ENCODE data around the gene KRTAP5-5. TPM values are rescaled to one million over a fixed set of nuclear protein-coding genes. Genes with fewer than 3 reads are reported as not detected.

The KRTAP5-5 gene
- polyA plus RNA-seq, 1 donor from 2014 or later, result not detected

DNA sequence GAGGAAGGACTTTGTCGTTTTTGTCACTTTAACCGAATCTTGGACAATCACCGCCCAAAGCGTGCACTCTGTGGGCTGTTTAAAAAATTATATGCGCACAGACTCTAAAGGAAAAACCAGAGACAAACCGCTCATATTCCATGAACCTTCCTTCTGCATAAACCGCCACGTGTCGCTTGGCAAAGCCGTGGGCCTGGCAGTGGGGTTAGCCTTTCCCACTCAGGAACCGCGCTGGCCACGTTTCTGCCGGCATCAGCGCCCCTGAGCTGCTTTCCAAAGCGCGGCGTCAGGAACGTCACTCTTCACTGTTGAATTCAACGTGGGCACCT lies 22.8 kb downstream of the KRTAP5-5 start:
- no peaks in the 10 kb centered on the region for H3K9me2 ChIP-seq (ENCODE audit: insufficient read depth, low read length)
- no peak for TF ChIP-seq RAD21 (conservative IDR thresholded peaks at IDR 0.05)
- no peak for TF ChIP-seq EZH2 (IDR thresholded peaks at IDR 0.05; ENCODE audit: borderline replicate concordance, insufficient read depth, low read length, poor library complexity, severe bottlenecking)
- TF ChIP-seq, protein P1, sequence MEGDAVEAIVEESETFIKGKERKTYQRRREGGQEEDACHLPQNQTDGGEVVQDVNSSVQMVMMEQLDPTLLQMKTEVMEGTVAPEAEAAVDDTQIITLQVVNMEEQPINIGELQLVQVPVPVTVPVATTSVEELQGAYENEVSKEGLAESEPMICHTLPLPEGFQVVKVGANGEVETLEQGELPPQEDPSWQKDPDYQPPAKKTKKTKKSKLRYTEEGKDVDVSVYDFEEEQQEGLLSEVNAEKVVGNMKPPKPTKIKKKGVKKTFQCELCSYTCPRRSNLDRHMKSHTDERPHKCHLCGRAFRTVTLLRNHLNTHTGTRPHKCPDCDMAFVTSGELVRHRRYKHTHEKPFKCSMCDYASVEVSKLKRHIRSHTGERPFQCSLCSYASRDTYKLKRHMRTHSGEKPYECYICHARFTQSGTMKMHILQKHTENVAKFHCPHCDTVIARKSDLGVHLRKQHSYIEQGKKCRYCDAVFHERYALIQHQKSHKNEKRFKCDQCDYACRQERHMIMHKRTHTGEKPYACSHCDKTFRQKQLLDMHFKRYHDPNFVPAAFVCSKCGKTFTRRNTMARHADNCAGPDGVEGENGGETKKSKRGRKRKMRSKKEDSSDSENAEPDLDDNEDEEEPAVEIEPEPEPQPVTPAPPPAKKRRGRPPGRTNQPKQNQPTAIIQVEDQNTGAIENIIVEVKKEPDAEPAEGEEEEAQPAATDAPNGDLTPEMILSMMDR (IDR thresholded peaks at IDR 0.05; ENCODE audit: poor library complexity, severe bottlenecking), result no peak
- no peak for TF ChIP-seq SMC3 (conservative IDR thresholded peaks at IDR 0.05; ENCODE audit: poor library complexity)
- TF ChIP-seq TAF1 (IDR thresholded peaks at IDR 0.05; ENCODE audit: low read depth), result no peak
- TF ChIP-seq REST (IDR thresholded peaks at IDR 0.05; ENCODE audit: borderline replicate concordance), result no peak
- TF ChIP-seq POLR2AphosphoS5 (IDR thresholded peaks at IDR 0.05), result no peak
- no peak for TF ChIP-seq EP300 (conservative IDR thresholded peaks at IDR 0.05; ENCODE audit: poor library complexity, severe bottlenecking)
- no peak for TF ChIP-seq MXI1 (conservative IDR thresholded peaks at IDR 0.05; ENCODE audit: poor library complexity, severe bottlenecking)
- H3K4me2 ChIP-seq (ENCODE audit: low read length), result no peak overlapping the region
- H3K79me2 ChIP-seq (replicated peaks; ENCODE audit: insufficient read depth, low read length), result no peaks in the 10 kb centered on the region
- no peaks in the 10 kb centered on the region for H3K9me3 ChIP-seq (ENCODE audit: low read length)
- H2AFZ ChIP-seq (ENCODE audit: low read depth, low read length), result no peak overlapping the region
- no peak overlapping the region for H3K9ac ChIP-seq (ENCODE audit: low read length)
- H3K27me3 ChIP-seq (ENCODE audit: insufficient read depth, low read depth, low read length), result no peaks in the 10 kb centered on the region
- no peak overlapping the region for H3K4me3 ChIP-seq (ENCODE audit: low read length)
- no peaks in the 10 kb centered on the region for H3K36me3 ChIP-seq (ENCODE audit: insufficient read depth, low read length)
- no peaks in the 10 kb centered on the region for H3F3A ChIP-seq (ENCODE audit: insufficient read depth, low read length, poor library complexity, severe bottlenecking)
- no peaks in the 10 kb centered on the region for H4K20me1 ChIP-seq (ENCODE audit: insufficient read depth)
- no peak overlapping the region for H3K27ac ChIP-seq (ENCODE audit: low read length)

- H3K9me2 ChIP-seq (ENCODE audit: insufficient read depth, low read length), result no peaks in the 10 kb centered on the region
- no peak overlapping the region for H3K27ac ChIP-seq (ENCODE audit: low read length)
- H2AFZ ChIP-seq (ENCODE audit: low read depth, low read length), result peak overlapping the region; percentile 0
- no peak for TF ChIP-seq EP300 (conservative IDR thresholded peaks at IDR 0.05; ENCODE audit: poor library complexity, severe bottlenecking)
- TF ChIP-seq MXI1 (conservative IDR thresholded peaks at IDR 0.05; ENCODE audit: poor library complexity, severe bottlenecking), result peak; percentile 36
- TF ChIP-seq EZH2 (IDR thresholded peaks at IDR 0.05; ENCODE audit: borderline replicate concordance, insufficient read depth, low read length, poor library complexity, severe bottlenecking), result no peak
- TF ChIP-seq REST (IDR thresholded peaks at IDR 0.05; ENCODE audit: borderline replicate concordance), result no peak
- TF ChIP-seq TAF1 (IDR thresholded peaks at IDR 0.05; ENCODE audit: low read depth), result no peak
- TF ChIP-seq SMC3 (conservative IDR thresholded peaks at IDR 0.05; ENCODE audit: poor library complexity), result peak; percentile 99
- no peak for TF ChIP-seq POLR2AphosphoS5 (IDR thresholded peaks at IDR 0.05)
- TF ChIP-seq, protein P1 (IDR thresholded peaks at IDR 0.05; ENCODE audit: poor library complexity, severe bottlenecking), result peak; percentile 99
- TF ChIP-seq RAD21 (conservative IDR thresholded peaks at IDR 0.05), result peak; percentile 99
- no peaks in the 10 kb centered on the region for H3K27me3 ChIP-seq (ENCODE audit: insufficient read depth, low read depth, low read length)
- no peaks in the 10 kb centered on the region for H4K20me1 ChIP-seq (ENCODE audit: insufficient read depth)
- H3K9ac ChIP-seq (ENCODE audit: low read length), result peak overlapping the region; percentile 6
- no peak overlapping the region for H3K4me2 ChIP-seq (ENCODE audit: low read length)
- no peaks in the 10 kb centered on the region for H3K79me2 ChIP-seq (replicated peaks; ENCODE audit: insufficient read depth, low read length)
- no peaks in the 10 kb centered on the region for H3F3A ChIP-seq (ENCODE audit: insufficient read depth, low read length, poor library complexity, severe bottlenecking)
- no peaks in the 10 kb centered on the region for H3K9me3 ChIP-seq (ENCODE audit: low read length)
- H3K36me3 ChIP-seq (ENCODE audit: insufficient read depth, low read length), result no peaks in the 10 kb centered on the region
- H3K4me3 ChIP-seq (ENCODE audit: low read length), result no peak overlapping the region
Observed at GRCh38 chr11:1652771-1653540, 23.4 kb downstream of the KRTAP5-5 start.
